Caki2 (cell line): ENCODE results near the gene SERPINA9. TPM values are rescaled to one million over a fixed set of nuclear protein-coding genes. Genes with fewer than 3 reads are reported as not detected.
A peak's percentile ranks its signal among the peaks of the same experiment; 100 is the strongest.
"Not testable (repeated sequence)": the region's sequence is repeated elsewhere in the genome, so short reads cannot be mapped to it uniquely, and the experiment has no call there.

Source experiments
- DNase-seq: peaks from one replicate; pipeline ENCODE4 v3.0.0-alpha.2; 2015; ENCODE audit warnings: low read depth
- in situ Hi-C: cut with HindIII; loops from 2 replicates; pipeline ENCODE4 v1.10.0; 2016; ENCODE audit warnings: low sequenced_read_pairs, low pct_unique_long_range_greater_than_20kb, mixed read lengths
- total RNA-seq: library from RNA; depleted of rRNA; stranded (reverse); fragments of >200 nt; shearing (Covaris generic); gene quantifications from 2 replicates; pipeline ENCODE4 v1.2.3, GENCODE V29; 2014; ENCODE audit warnings: low replicate concordance

SERPINA9 gene
- total RNA-seq, 1 experiment from 2014 or later, result not detected

GRCh38 chr14:94494085-94494484 lies 18.1 kb upstream of the SERPINA9 start:
- in situ Hi-C loops, result no loop called here

GRCh38 chr14:94491511-94491910 lies 15.5 kb upstream of the SERPINA9 start:
- in situ Hi-C loops, result no loop called here
- no peak for DNase-seq

More at GRCh38 chr14:94494085-94494484, 18.1 kb upstream of the SERPINA9 start:
- no peak for DNase-seq

- DNase-seq, result no peak
- in situ Hi-C loops, result no loop called here
Observed at GRCh38 chr14:94489336-94489735, 13.3 kb upstream of the SERPINA9 start.

- in situ Hi-C loops, result no loop called here
- no peak for DNase-seq
Observed at GRCh38 chr14:94486883-94487282, 10.9 kb upstream of the SERPINA9 start.

- in situ Hi-C loops, result no loop called here
Observed at GRCh38 chr14:94485944-94486841, 10.2 kb upstream of the SERPINA9 start.

GRCh38 chr14:94484481-94484880 lies 8.5 kb upstream of the SERPINA9 start:
- DNase-seq, result no peak
- in situ Hi-C loops, result no loop called here

More at GRCh38 chr14:94485944-94486841, 10.2 kb upstream of the SERPINA9 start:
- DNase-seq, result peak; percentile 44

GRCh38 chr14:94483729-94484275 lies 7.8 kb upstream of the SERPINA9 start:
- in situ Hi-C loops, result no loop called here
- DNase-seq, result no peak

- no peak for DNase-seq
- in situ Hi-C loops, result no loop called here
Observed at GRCh38 chr14:94483071-94483451, 7.1 kb upstream of the SERPINA9 start.

- in situ Hi-C loops, DNase-seq: not testable (repeated sequence)
Observed at GRCh38 chr14:94482132-94483070, 6.4 kb upstream of the SERPINA9 start.

GRCh38 chr14:94481468-94482131 lies 5.6 kb upstream of the SERPINA9 start:
- no peak for DNase-seq
- in situ Hi-C loops, result no loop called here

- in situ Hi-C loops, result no loop called here
- no peak for DNase-seq
Observed at GRCh38 chr14:94480809-94481208, 4.8 kb upstream of the SERPINA9 start.

- DNase-seq, result no peak
- in situ Hi-C loops, result no loop called here
Observed at GRCh38 chr14:94478420-94478819, 2.4 kb upstream of the SERPINA9 start.

- in situ Hi-C loops, result no loop called here
- no peak for DNase-seq
Observed at GRCh38 chr14:94474581-94475031, 1.4 kb downstream of the SERPINA9 start.

GRCh38 chr14:94473666-94474410 lies 2.2 kb downstream of the SERPINA9 start:
- in situ Hi-C loops, result no loop called here
- DNase-seq, result no peak

GRCh38 chr14:94472842-94473241 lies 3.2 kb downstream of the SERPINA9 start:
- in situ Hi-C loops, result no loop called here
- DNase-seq, result no peak

GRCh38 chr14:94471045-94471444 lies 5.0 kb downstream of the SERPINA9 start:
- in situ Hi-C loops, result no loop called here
- no peak for DNase-seq

- DNase-seq, result no peak
- in situ Hi-C loops, result no loop called here
Observed at GRCh38 chr14:94470311-94470710, 5.7 kb downstream of the SERPINA9 start.
